GM19395 (cell line): ENCODE measurements around the gene STAC3.

Experiments used
- ATAC-seq: cut with Tn5 transposase; IDR thresholded peaks from one replicate; pipeline ENCODE4 v1.9.1; 2021; ENCODE audit warnings: mild to moderate bottlenecking, moderate library complexity; ENCODE audit not compliant: unreplicated experiment

STAC3 gene

DNA sequence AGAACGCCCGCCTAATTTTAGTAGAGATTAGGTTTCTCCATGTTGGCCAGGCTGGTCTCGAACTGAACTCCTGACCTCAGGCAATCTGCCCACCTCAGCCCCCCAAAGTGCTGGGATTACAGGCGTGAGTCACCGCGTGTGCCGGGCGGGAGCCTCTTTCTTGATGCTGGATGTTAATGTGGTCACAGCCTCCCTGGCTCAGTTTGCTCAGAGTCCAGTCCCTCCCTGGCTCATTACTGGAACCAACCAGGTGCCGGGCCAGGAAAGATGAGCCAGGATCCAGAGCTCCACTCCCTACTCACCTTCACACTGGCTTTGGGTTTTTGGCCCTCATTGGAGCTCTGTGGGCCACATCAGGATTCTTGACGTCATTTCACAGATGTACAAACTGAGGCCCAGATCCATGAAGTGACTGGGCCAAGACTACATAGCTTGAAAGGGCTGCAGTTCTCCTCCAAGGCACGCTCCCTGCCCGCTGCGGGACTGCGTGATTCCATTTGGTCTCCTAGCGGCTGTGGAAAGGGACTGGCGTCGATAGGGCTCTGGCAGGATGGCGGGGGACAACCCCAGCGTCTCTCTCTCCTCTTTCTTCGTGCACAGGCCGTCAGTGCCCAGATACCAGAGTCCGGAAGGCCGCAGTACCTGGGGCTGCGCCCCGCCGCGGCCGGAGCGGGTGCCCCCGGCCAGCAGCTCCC, 26.6 kb downstream of the STAC3 start:
- no peak for ATAC-seq

DNA sequence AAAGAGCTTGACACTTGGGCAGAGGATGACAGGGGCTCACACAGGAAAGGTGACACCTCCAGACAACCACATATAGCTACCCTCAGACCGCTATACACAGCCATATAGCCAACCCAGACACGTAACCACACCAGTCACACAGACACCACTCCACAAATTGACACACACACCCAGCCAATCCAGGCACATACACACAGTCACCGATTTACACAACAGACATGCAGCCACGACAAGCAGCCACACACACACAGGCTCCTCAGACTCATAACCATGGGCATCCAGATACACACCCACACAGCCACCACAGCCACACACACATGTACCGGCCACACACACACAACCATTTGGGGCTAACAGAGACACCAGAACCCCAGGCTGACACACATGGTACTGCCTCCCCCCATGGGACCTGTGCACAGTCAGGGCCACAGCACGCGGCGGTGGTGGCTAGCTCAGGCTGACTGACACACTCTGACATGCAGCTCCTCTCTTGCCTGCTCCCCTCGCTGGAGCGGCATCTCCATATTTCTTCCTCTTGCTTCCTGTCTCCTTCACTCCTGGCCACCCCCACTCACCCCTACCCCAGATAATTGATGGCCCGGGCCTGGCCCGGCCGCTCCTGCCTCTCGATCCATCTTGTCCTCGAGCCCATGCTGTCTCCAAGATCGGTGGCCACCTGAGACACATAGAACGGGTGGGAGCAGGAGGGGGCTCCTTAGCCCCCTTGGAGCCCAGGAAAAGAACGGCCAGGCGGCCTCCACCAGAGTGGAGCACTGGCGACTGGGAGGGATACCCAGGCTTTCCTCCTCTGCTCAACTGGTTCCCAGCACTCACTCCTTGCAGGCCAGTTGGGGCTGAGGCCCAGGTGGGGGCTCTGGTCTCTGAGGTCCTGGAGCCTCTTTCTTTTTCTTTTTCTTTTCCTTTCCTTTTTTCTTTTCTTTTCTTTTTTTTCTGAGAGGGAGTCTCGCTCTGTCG, 27.5 kb downstream of the STAC3 start:
- no peak for ATAC-seq

DNA sequence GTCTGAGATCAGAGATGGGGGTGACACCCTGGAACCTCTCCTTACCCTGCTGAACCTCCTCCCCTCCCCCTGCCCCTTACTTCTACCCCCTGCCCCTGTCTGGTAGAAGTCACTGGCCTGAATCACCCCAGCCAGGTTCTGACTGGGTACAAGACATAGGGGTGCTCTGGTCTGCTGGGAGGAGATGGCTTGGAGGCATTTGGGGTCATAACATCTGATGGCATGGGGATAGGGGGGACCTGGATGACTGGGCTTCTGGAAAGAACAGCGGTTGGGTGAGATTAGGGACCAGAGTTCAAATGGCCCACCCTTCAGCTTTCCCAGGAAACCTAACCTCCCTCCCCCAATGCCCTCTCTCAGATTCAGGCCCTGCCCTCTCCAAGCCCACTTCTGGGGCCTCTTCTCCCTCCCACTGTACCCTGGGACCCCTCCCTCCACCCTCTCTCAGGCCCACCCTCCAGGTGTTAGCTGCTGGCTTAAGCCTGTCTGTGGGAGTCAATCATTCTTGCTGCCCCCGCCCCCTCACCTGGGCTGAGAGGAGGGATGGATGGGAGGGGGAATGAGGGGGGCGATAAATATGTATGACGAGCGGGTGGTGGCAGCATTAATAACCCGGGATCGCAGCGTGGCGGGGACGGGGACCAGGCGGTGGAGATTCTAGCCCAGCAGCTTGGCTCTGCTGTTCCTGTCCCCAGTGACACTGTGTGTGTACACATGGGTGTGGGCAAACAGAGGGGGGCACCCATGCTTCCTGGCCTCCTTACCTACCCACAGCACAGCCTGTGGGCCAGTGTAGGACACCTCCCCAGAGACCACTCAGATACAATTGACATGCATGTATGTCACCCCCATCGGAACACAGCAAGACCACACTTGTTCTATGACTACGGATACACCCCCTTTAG, 28.4 kb downstream of the STAC3 start:
- ATAC-seq, result no peak

DNA sequence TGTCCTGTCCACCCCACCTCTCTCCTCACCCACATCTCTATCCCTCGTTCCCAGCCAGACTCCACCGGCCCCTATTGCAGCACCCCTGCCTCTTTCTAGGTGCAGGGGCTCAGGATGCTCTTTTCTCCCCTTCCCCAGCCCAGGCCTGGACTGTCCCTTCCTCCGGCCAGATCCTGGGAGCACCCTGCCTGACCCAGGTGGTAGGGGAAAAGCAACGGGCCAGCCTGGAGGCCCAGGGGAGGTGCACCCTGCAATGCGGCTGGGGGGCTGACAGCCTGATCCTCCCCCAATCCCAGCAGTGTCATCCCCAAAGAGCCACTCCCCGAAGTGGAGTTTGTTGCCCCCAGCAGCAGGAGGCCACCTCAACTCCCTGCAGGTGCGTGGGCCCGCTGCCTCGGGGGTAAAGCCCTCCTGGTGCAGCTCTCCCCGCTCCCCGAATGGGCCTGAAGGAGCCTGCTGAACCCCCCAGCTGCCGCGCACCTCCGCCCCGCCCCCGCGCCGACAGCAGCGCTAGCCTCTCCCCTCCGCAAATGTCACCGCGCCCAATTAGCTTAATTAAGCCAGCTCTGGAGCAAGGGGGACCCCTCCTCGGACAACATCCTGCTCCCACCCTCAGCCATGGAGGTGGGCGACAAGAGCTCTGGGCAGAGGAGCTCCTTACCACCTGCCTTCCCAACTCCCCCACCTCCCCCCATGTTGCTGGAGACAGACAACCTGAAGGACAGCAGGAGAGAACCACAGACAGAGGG, 29.6 kb downstream of the STAC3 start:
- ATAC-seq, result no peak

DNA sequence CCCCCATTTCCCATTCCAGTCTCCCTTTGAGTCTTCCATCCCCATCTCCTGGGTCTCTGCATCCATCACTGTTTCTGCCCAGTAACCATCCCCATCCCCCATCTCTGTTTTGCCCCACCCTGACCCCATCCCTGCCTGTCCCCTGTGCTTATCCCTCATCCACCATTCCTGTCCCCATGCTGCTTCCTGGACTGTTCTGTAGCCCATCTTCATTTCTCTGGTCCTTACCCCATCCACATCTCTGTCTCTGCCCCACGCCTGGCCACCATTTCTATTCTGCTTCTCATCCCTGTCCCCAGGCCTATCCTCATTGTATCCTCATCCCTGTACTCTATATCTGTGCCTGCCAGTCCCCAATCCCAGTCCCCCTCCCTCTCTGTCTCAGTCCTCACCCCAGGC, 30.2 kb downstream of the STAC3 start:
- ATAC-seq, result no peak

DNA sequence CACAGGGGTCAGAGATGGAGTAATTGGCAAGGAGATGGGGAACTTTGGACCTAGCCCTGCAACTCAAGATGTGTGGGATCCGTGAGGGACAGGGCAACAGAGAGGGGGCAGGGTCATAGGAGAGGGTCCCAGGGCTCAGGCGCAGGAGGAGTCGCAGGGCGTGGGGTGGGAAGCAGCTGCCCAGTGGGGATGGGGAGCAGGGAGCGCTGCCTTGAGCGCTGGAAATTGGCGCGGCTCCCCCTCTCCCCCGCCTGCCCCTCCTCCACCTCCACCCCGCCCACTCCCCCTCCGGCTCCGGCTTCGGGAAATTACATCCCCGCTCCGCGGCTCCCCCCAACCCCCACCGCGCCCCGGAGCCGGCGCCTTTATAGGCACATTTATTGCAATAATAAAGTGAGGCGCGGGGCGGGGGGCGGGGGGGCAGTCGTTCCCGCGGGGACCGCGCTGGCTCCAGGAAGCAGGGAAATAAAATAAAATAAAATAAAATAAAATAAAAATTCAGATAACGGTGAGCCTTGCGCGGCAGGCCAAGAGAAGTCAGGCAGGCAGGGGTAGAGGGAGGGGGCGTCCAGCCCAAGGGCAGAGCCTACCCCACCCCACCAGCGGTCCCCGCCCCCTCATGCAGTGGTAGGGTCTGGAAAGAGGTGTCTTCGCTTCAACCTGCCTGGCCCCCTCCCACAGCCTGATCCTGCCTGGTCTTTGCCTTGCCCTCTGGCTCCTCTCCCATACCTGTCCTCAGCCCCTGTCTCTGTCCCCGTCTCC, 30.8 kb downstream of the STAC3 start:
- no peak for ATAC-seq

DNA sequence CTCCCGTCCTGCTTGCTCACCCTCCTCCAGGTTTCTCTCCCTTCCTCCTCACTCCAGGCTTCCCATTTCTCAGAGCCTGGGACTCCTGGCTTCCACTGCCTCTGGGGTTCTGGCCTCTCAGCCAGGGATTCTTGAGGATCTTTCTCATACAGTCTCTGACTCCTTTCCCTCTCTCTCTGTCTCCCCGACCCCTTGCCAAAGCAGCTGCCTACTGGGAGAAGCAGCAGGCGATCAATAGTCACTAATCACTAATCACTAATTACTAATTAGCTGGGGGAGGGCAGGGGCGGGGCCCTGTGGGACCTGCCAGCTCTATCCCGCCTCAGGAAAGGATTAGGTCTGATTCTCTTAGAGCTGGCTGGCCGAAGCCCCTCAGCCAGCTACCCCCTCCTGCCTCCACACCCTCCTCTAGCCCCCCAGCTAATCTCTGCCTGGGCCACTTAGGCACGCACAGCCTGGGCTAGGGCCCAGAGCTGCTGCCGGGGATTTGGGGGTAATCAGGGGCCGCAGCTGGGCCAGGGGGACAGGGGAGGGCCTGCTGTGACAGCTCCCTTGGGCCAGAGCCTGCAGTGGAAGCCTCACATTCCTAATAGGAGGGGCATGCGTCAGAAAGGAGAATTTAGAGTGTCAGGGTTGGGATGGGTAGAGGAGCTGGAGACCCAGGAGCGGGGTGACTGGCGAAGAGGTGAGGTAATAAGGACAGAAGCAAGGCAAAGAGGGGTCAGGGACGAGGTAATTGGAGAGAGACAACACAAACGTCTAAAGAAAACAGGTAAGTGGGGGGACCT, 31.6 kb downstream of the STAC3 start:
- no peak for ATAC-seq

DNA sequence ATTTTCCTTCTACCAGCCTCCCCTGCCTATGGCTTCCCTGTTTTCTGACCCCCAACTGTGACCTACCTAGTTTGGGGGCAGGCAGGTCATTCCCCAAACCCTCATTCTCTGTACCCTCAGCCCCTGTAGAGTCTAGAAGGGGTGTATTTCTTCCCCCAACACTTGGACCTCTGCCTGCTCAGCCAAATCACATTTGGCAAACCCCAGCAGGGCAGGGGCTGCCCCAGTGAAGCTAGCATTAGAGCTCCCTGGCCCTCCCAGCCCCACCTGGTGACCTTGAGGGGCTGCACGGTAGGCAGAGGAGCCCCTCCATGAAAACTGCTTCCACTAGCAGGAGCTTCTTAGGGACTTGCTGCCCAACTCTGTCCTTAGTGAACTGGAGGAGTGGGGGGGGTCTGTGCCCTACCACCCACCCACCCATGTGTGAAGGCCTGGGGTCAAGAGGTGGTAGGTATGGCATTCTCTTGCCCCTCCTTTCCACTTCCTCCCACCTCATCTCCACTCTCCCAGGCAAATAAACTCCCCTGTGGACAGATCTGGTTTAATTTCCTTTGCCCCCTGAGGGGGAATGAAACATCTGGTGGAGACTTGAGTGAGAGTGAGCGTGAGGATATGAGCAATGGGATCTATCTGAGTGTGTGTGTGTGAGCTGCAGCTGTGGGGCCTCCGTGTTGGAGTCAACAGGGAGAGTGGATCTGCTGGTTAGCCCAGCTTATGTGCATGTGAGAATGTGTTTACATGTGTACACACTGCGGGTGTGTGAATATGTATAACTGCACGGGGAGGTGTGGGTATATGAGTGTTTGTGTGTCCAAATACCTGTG, 32.7 kb downstream of the STAC3 start:
- ATAC-seq, result no peak

DNA sequence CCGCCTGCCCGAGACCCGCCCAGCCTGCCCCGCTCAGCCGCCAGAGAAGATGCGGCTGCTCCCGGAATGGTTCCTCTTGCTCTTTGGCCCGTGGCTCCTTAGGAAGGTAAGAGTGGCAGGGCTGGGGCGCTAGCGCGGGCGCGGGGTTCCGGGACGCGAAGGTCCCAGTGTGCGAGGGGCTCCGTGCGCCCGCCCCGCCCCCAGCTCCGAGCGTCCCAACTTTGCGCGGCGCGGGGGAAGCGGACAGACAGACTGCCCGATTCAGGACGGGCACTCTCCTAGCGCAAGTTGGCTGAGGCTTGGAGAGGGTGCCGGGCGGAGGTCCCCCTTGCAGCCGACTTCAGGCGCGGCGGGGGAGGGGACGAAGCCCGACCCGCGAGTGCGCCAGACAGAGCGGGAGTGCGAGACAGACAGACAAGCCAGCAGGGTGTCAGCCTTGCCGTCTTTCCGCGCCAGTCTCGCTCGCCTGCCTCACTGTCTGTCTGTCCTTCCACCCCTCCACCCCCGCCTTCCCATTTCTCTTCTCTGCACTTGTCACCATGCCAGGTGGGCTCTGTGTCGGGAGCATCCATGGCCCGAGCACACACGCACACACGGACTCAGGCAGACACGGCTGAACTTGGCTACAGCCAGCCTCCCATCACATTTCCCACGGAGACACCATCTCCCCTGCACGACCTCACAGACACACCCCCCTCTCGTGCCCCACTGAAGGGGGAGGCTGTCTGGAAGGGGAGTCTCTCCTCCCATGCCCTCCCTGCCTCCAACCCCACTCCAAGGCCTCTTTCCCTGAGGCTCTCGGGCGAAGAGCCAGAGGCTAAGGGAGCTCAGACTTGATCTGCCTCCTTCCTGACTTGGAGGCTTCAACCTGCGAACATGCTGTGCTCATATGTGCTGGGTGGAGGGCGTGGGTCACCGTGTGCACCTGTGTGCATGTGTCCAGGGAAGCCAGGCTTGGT, 33.8 kb downstream of the STAC3 start:
- ATAC-seq, result no peak

DNA sequence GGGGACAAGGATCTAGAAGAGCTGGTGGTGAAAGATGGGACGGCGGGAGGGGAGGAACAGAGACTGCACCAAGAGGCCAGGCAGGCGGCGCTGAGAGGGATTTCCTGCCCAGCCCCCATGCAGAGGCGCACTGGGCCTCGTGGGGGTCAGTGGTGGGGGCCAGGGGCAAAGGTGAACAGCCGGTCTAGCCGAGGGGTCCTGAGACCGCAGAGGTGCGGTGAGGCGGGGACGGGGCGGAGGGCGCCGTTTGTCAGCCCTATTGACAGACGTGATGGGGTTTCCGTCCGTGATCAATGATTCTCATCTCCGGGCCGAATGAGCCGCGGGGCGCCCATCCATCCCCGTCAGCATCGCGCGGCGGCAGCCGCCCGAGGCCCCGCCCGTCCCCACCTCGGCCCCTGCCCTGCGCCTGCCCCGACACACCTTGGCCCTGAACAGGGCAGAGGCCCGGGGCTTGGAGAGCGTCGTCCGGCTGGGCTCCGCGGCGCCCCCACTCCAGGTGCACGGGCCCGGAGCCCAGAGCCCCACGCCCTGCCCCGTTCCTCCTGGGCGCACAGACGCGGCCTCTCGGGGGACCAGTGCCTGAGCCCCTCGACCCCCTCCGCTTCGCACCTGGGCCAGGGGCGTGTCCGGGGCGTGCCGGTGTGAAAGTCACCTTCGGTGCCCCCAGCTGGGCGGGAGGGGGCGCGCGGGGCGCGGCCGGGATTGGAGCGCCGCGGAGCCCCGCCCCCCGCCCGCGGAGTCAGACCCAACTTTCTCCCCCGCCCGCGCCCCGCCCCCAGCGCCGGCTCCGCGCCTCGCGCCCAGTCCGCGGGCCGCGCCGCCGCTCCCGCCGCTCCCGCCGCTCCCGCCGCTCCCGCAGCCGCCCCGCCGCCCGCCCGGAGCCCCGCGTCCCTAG, 34.7 kb downstream of the STAC3 start, which contains the start of gene NXPH4:
Gene NXPH4, plus strand, starts transcription at position 781 of the 898 bp plus-strand sequence. CDS start 176 bp downstream, outside the sequence.
- ATAC-seq, result peak; percentile 34

DNA sequence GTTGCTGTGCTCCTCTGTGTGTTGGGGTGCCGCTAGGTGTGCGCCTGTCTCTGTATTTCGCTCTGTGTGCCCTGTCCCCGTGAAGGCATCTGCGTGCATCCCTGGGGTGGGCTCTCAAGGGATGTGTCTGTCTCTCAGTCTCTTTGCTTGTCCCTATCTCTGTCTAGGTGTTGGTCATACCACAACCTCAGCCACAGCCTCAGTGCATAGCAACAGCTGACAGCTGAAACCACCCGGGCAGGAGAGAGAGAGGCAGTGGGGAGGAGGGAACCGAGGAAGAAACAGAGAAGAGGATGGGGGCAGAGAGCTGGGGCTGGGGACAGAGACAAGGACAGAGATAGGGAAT, 35.3 kb downstream of the STAC3 start:
- peak; percentile 63 for ATAC-seq

DNA sequence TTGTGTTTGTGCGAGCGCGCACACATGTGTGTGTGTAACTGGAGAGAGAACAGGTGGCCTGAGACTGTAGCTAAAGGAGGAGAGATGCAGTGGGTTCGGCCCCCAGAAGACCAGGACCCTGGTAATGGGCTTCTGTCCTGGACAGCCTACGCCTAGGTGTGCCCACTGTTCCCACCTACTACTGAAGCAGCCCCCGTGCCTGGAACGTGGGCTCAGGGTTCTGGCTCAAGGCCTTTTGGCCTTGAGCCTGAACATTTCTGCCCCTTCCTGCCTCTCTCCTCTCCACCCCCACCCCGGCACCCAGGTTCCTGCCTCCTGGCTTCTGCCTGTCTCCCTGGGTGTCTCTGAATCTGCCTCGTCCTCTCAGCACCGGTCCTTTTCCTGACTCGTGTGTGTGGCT, 35.9 kb downstream of the STAC3 start:
- no peak for ATAC-seq

DNA sequence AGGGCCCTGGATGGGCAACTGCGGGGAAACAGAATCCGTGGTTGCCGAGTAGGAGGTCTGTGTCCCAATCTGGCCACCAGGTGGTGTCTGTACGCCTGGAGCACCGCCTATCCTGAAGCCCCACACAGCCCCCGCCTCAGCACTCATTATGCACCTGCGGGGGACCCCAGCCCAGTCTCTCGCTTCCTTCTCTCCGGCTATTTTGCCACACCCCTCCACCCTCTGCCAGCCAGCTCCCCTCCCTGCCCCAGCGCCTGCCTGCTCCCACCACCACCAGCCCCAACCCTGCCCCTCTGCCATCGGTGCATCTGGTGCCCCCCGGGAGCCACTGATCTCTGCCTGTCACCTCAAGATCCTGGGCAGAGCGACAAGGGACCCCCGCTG, 36.6 kb downstream of the STAC3 start:
- peak; percentile 38 for ATAC-seq

DNA sequence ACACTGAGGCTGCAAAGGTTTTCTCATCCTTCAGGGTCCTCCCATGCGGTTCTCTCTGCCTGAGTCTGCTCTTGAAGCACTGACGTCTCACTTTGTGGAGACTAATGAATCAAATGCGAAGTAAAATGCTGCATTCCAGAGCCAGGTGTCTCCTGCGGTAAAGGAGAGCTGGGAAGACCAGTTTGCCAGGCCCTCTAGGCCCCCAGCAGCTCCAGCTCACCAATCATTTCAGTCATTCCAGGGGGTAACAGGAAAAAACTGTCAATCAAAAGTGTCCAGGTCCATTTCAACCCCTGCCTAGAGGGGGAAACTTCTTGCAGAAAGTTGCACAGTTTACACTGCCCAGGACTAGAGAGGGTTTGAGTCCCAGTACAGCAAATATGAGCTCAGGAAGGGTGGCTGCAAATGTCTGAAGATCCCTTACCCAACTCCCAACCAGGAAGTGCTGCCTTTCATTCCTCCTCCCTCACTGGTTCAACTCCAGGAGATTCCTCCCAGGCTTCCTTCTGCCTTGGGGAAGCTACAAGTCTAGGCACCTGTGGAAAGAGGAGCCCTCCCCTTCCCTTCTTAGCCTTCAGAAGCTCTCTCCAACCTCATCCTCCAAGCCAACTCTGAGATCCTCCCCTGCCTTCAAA, 37.1 kb downstream of the STAC3 start:
- no peak for ATAC-seq

DNA sequence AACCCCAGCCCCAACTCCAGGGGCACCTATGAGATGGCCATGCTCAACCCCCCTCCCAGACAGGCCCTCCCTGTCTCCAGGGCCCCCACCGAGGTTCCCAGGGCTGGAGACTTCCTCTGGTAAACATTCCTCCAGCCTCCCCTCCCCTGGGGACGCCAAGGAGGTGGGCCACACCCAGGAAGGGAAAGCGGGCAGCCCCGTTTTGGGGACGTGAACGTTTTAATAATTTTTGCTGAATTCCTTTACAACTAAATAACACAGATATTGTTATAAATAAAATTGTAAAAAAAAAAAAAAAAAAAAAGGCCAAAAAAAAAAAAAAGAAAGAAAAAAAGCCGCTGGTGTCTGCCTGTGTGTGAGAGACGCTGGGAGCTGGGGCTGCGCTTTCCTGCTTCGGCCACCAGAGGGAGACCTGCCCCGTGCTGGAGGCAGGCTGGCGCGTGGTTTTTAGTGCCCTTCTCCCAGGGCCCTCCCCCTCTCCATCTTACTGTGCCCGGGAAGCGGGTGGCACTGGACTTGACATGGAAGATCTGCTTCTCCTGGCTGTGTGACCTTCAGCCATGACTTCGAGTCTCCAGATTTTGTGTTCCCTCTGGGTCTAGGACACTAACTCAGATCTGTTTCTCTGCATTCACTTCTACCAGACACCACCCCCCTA, 37.8 kb downstream of the STAC3 start:
- ATAC-seq, result no peak
